ENCODE measurements around the gene VDAC2.
"Not testable (repeated sequence)": the region's sequence is repeated elsewhere in the genome, so short reads cannot be mapped to it uniquely, and the experiment has no call there.

VDAC2 gene

DNA sequence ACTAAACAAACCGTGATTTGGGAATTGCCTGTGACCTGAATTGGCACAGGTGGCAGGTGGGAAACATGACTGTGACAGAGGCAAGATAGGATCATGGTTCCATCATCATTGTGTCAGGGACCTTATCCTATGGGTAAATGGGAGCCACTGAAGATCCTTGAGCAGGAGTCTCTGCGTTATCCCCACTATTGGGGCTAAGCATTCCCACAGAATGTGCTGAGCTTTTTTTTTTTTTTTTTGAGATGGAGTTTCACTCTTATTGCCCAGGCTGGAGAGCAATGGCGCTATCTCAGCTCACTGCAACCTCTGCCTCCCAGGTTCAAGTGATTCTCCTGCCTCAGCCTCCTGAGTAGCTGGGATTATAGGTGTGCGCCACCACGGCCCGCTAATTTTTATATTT lies 10.6 kb upstream of the VDAC2 start:
- DNase-seq (ENCODE audit: low read depth in 2 of 2), result not testable (repeated sequence)

DNA sequence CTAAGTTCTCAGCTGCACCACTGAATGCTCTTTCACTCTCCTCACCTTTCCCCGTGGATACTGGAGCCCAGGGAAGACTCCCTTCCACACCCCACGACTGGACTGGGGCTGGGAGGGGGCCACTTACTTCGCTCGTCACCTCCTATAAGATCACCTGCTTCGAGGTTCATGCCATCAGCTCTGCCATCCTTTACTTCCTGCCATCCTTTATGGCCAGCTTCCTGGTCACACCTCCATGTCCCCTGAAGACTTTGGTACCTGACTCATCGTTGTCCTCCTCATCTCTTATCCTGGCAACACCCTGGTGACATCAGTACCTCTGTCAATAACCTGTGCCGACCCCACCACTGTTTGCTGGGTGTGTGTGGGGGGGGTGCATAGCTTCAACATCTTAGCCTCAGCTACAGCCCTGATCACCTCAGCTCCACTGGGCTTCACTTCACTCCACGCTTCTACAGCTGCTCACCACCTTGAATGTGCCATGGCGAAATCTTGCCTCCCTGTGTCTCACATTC lies 8.7 kb upstream of the VDAC2 start:
- no peak for DNase-seq (ENCODE audit: low read depth in 2 of 2)

DNA sequence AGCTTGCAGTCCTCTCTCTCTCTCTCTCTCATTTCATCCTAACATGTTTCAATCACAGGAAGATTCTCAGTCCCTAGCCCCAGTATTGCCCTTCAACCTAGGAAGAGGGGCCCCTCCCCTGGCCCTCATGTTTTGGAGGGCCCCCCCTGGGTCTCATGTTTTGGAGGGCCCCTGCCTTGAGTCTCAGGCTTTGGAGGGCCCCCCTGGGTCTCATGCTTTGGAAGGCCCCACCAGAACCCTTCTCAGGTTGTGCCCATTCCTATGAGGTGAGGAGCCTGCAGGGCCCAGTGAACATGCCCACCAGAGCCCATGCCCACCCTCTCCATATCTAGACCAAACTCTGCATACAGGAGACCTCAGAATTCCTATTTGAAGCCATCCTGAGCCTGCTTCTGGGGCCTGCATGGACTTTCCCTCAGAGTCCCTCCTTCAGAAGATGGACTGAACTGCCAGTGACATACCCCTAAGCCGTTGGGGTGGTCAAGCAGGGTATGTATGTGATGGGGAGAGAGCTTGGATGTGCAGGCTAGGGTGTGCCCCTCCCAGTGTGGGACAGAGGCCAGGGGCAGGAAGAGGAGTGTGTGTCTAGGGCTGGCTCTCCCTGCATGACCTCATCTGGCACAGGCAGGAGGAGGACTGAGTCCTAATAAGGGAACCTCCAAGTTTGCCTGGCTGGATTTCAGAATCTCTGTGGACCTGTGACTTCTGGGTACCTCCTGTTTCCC lies 8.1 kb upstream of the VDAC2 start:
- DNase-seq (ENCODE audit: low read depth in 2 of 2), result no peak

DNA sequence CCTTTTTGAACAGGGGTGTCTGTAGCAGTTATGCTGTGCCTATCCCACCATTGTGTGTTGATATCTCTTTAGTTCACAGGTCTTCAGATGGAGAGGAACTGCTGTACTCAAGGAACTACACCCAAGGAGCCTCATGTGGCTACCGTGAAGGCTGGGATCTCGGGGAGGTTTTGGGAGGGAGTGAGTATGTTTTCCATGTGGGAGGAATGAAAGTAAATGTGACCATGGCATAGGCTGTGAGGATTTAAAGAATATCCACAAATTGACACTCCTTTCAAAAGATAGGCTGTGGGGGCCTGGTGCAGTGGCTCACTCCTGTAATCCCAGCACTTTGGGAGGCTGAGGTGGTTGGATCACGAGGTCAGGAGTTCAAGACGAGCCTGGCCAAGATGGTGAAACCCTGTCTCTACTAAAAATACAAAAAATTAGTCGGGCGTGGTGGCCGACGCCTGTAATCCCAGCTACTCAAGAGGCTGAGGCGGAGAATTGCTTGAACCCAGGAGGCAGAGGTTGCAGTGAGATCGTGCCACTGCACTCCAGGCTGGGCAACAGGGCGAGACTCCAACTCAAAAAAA lies 7.5 kb upstream of the VDAC2 start:
- not testable (repeated sequence) for DNase-seq (ENCODE audit: low read depth in 2 of 2)

DNA sequence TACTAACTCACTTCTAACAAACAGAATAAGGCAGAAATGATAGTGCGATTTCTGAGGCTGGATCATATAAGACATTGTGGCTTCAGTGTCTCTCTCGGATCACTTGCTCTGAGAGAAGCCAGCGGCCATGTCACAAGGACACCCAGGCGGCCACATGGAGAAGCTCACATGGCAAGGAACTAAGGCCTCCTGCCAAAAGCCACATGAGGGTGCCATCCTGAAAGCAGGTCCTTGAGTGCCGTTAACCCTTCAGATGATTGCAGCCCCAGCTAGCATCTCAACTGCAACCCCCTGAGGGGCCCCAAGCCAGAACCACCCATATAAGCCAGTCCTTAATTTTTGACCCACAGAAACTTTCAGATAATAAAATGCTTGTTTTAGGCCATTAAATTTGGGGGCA lies 6.9 kb upstream of the VDAC2 start:
- no peak for DNase-seq (ENCODE audit: low read depth in 2 of 2)

DNA sequence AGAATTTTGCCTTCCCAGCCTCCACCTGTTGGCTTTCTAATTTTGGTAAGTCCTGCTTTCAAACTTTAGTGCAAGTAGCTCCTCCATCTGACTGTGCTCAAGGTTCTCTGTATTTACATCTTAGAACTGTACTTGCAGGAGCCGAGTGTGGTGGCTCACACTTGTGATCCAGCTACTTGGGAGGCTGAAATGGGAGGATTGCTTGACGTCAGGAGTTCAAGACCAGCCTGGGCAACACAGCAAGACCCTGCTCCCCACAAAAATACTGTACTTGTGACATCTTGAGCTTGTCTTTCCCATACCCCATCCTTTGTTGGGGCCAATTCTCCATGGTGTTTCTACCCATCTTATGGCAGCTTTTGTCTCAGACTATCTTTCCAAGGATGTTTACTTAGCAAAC lies 4.7 kb upstream of the VDAC2 start:
- no peak for DNase-seq (ENCODE audit: low read depth in 2 of 2)

DNA sequence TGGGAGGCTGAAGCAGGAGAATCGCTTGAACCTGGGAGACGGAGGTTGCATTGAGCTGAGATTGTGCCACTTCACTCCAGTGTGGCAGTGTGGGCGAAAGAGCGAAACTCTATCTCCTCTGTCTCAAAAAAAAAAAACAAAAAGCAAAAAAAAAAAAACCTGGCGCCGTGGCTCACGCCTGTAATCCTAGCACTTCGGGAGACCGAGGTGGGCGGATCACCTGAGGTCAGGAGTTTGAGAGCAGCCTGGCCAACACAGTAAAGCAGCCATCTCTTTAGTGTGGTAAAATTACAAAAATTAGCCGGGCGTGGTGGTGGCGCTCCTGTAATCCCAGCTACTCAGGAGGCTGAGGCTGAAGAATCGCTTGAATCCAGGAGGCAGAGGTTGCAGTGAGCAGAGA lies 4.0 kb upstream of the VDAC2 start:
- not testable (repeated sequence) for DNase-seq (ENCODE audit: low read depth in 2 of 2)

DNA sequence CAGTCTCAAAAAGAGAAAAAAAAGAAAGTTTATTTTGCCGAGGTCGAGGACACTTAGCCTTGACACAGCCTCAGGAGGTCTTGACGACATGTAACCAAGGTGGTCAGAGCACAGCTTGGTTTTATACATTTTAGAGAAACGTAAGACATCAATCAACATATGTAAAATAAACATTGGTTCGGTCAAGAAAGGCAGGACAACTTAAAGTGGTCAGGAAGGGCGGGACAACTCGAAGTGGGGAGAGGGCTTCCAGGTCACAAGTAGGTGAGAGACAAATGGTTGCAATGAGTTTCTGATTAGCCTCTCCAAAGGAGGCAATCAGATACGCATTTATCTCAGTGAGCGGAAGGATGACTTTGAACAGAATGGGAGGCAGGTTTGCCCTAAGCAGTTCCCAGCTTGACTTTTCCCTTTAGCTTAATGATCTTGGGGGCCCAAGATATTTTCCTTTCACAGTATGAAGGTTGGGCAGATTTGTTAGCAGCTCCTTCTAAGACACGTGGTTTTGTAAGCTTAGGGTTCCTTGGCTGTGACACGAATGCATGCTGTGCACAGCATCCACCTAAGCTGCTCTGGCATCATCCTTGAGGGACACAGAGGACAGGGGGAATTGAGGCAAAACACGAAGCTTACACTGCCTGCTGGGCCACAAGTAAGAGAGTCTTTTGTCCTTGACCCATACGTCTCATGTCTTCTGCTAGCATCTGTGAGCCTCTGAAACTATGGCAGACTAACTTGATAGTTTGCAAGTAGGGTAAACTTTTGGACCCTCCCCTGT lies 3.3 kb upstream of the VDAC2 start:
- DNase-seq (ENCODE audit: low read depth in 2 of 2), result no peak

DNA sequence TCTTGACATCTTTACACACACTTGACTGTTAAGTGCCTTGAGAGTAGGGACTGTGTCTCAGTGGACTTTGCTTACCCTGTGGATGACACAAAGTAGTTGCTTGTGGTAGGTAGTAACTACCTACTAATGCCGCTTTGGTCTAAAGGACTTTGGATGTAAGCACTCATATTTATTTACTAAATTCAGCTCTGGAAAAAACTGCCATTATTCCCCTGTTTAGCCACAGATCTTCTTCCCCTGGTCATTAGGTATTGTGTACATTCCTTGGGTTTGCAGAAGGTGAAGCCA lies 2.8 kb upstream of the VDAC2 start:
- no peak for DNase-seq (ENCODE audit: low read depth in 2 of 2)

DNA sequence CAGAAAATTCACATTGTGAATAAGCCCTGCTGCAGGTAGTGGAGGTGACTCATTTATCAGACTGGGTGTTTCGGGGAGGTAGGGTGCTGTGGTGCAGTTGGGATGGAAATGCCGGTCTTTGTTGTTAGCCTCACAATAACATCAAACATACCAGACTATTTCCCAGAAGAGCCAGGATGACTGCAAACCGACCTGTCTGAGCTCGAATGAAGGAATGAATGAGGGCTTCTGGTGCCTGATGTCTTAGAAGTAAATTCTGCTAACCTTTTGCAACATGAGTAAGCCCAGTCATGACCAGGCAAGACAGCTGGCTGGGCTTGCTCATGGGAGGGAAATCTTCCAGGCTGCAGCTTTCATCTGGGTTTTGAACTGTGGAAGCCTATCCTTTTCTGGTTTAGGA lies 2.4 kb upstream of the VDAC2 start:
- DNase-seq (ENCODE audit: low read depth in 2 of 2), result no peak

DNA sequence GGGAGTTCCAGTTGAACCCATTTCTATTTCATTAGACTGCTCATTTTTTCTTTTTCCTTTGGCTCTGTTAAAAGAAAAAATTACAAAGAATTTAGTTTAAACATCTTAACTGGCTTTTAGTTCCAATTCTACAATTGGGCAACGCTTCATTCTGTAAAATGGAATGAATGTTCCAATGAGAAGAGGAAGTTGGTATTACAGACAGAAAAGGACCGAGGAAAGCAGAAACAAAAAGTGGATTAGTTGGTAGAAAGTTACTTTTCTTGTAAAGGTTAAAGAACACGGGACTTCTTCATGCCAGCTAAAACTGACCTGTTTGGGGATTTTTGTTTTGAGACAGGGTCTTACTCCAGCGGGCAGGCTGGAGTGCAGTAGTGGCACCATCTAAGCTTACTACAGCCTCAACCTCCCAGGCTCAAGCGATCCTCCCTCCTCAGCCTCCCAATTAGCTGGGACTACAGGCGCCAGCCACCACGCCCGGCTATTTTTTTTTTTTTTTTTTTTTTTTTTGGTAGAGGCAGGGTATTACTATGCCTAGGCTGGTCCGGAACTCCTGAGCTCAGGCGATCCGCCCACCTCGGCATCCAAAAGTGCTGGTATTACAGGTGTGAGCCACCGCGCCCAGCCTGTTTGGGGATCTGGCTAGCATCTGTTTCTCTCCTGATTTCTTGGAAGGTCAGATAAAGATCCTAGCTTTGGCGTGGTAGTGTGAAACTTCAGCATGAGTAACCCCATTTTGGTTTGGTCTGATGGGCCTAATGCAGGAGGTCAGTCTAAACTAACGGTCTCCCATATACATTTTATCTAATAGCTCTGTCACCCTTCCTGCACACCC lies 1.3 kb upstream of the VDAC2 start:
- DNase-seq (ENCODE audit: low read depth in 2 of 2), result no peak

DNA sequence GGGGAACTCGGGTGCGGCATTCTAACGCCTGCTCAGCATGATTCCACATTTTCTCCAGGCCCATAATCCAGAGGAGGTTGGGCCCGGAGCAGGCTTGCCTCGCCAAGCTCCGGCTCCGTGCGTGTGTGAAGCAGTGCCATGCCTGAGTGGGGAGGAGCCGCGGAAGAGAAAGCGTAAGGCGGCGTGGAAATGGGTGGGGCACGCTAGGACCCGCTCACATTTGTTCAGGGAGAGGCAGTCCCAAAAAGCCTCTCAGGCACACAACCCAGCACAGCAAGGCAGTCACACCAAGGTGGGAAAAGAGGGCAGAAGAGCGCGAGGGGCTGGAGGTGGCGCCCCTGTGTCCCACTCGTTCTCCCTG lies 695 bp upstream of the VDAC2 start:
- DNase-seq (ENCODE audit: low read depth in 2 of 2), result peak; percentile 69 to 74

DNA sequence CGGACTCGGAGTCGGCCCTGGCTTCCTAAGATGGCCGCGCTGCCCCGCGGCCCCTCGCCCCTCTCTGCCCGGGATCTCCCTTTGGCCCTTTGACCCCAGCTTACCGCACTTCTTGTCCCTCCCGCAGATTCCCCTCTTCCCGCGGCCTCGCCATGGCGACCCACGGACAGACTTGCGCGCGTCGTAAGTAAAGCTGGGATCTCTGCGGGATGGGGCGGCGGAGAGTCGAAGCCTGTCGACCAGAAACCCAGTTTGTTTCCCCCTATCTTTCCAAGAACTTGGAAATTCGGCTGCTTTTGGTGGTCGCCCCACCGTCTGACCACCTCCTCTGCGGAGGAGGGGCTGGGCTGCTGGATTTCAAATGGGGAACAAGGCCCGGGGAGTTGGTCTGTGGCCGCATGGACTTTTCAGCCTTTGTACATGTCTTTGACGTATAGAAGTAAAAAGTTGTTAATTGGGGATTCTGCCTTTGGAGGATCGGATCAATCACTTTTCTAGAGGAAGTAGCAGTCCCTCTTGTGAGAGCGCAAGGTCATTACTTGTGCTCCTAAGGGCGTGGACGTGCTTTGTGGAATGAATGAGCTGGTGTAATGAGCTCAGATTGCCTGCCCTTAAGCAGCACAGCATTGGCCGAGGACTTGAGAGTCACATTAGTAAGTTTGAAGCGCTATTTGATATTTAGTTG lies 553 bp downstream of the VDAC2 start:
- DNase-seq (ENCODE audit: low read depth in 2 of 2), result no peak

DNA sequence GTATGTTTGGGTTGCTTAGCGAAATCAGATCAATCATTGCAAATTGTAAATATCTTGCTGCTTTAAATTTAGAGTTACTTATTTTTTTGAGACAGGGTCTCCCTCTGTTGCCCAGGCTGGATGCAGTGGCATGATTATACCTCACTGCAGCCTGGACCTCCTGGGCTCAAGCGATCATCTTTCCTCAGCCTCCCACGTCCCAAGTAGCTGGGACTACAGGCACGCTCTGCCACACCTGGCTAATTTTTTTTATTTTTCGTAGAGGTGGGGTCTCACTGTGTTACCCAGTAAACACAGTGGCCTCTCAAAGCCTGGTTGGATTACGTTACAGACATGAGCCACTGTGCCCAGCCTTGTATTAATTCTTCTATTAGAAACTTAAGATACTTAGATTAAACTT lies 1.7 kb downstream of the VDAC2 start:
- no peak for DNase-seq (ENCODE audit: low read depth in 2 of 2)

DNA sequence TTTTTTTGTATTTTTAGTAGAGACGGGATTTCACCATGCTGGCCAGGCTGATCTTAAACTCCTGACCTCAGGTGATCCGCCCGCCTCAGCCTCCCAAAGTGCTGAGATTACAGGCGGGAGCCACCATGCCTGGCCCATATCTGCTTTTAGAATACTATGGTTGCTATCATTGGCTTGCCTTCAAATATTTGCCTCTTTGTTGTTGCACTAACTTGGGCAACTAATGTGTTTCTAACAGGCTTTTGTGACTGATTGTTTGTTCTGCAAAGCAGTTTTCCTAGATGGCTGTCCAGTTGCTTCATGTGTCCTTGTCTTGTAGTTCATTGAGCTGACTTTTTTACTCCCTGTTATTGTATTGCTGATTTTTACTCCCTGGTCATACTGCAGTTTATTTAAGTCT lies 9.7 kb downstream of the VDAC2 start:
- no peak for DNase-seq (ENCODE audit: low read depth in 2 of 2)

DNA sequence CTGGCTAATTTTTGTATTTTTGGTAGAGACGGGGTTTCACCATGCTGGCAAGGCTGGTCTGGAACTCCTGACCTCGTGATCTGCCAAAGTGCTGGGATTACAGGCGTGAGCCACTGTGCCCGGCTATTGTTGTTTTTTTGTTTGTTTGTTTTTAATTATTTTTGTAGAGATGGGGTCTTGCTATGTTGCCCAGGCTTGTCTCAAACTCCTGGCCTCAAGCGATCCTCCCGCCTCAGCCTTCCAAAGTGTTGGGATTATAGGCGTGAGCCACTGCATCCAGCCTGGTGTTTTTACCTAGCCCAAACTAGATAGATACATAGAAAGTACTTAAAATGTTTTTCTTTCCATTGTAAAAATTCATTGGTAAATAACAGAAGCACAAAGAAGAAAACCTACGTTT lies 10.9 kb downstream of the VDAC2 start:
- DNase-seq (ENCODE audit: low read depth in 2 of 2), result not testable (repeated sequence)

DNA sequence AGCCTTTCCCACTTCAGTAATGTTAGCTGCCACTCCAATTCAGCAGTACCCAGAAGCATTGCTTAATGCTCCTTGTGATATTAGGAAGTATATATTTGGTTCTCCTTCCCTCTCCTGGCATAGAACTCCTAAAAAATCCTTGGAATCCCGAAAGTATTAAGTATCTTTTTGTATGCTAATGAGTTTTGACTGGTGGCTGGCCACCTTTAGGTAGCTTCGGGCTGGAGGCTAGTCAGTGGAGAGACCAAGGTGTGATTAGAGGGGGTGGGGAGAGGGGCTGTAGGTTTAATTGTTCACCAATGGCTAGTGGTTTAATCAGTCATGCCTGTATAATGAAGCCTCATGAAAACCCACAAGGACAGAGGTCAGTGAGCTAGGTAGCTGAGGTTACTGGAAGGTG lies 12.9 kb downstream of the VDAC2 start:
- no peak for DNase-seq (ENCODE audit: low read depth in 2 of 2)

DNA sequence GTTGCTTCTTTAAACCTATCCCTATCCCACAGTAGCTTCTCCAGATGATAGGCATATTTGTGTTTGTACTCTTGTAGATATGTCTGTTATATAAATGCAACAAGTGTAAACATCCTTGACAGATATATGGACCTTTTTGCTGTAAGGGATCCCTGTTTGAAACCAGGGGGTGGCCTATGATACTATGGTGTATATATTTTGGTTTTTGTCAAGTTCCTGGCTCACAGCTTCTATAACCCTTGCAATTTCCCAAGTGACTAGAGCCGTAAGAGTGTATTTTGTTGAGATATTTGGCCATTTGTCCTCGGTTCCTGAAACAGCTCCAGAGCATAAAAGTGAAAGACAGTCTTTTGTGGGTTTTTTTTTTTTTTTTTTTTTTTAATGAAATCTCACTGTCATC lies 15.5 kb downstream of the VDAC2 start:
- no peak for DNase-seq (ENCODE audit: low read depth in 2 of 2)

DNA sequence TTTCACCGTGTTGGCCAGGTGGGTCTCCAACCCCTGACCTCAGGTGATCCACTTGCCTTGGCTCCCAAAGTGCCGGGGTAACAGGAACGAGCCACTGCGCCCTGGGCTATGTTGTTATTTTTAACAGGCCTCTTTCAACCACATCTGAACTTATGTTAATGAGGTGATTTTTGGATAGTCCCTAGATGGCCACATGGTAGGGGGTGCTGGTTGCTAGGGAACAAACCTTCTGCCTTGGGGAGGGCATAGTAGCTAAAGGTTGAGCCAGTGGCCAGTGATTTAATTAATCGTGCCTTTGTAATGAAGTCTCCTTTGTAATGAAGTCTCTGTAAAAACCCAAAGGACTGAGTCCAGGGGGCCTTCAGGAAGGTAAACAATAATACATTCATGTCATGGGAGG lies 16.1 kb downstream of the VDAC2 start:
- no peak for DNase-seq (ENCODE audit: low read depth in 2 of 2)

DNA sequence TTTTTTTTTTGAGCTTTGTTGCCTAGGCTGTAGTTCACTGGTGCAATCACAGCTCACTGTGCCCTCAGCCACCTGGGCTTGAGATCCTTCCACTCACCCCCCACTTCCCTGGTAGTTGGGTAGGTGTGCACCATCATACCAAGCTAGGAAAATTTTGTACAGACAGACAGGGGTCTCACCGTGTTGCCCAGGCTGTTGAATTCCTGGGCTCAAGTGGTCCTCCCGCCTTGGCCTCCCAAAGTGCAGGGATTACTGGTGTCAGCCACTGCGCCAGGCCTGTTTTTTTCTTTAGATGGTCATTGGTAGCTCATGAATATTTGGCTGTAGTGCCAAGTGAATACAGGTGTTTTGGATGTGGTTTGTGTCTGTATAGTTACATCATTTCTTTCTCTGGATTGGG lies 17.7 kb downstream of the VDAC2 start:
- DNase-seq (ENCODE audit: low read depth in 2 of 2), result no peak

DNA sequence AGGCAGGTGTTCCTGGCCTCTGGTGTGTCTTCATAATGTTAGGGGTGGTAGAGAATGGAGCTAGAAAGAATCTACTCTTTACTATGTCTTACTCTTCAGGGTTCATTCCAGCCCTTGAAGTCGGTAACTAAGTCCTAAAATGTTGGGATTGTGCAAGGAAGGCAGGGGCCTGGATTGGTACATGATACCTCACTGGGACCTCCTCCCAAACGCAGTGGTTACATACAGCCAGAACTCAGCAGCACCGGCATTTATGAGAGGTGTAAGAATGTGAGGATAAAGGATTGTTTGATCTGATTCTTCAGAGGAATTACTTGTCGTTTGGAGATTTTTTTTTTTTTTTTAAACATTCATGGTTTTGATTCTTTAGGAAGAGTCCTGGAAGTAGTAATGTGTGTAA lies 18.2 kb downstream of the VDAC2 start:
- no peak for DNase-seq (ENCODE audit: low read depth in 2 of 2)

DNA sequence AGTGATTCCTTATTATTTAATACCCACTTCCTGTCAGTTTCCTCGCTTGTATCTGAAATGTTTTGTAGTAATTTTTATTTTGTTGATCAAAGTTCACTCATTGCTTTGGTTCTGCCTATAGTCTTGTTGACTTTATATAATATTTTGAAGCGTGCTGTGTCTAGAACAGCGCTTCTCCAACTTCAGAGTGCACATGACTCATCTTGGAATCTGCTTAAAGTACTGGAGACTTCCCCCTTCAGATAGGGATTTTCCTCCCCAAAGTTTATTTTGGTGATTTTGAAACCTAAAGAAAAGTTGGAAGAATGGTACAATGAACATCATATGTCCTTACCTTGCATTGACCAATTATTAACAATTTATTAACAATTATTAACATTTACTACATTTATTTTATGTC lies 19.4 kb downstream of the VDAC2 start:
- DNase-seq (ENCODE audit: low read depth in 2 of 2), result no peak
